Esophagus squamous epithelium (tissue), 4 donors: ENCODE measurements around the gene SCYGR7.

Source experiments
- POLR2A ChIP-seq, 4 donors: fragments of 450-650 bp; IDR thresholded peaks; one replicate each; pipeline ENCODE4 v1.6.1; 2017; ENCODE audit warnings: antibody characterized with exemption in 4 of 4, mild to moderate bottlenecking in 4 of 4, moderate library complexity in 3 of 4
- TF ChIP-seq, protein P1 (sequence below), 6 experiments: fragments of 450-650 bp in 4 of 6; fragments of 200-600 bp in 2 of 6; sonication (generic) in 2 of 6; IDR thresholded peaks; one replicate each; pipeline ENCODE4 v1.5.1; 2016 to 2019; ENCODE audit warnings: antibody characterized with exemption in 6 of 6, mild to moderate bottlenecking in 4 of 6, moderate library complexity in 4 of 6

DNA sequence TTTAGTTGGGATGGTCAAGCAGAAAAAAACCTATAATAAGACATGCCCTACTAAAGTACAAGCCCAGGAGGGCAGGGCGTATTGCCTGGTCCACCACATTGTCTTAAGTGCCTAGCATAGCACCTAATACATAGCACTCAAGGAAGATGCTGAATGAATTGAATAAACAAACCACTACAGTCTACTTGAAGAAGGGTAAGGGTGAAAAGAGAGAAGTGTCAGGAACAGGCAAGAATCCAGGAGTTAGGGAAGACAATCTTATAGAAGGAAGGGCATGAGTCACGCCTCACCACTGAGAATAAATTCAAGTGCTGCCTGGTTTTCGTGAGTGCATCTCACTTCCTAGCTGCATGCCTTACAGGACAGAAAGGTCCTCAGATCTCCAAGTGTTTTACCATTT, 24.2 kb upstream of the SCYGR7 start:
- TF ChIP-seq, protein P1, sequence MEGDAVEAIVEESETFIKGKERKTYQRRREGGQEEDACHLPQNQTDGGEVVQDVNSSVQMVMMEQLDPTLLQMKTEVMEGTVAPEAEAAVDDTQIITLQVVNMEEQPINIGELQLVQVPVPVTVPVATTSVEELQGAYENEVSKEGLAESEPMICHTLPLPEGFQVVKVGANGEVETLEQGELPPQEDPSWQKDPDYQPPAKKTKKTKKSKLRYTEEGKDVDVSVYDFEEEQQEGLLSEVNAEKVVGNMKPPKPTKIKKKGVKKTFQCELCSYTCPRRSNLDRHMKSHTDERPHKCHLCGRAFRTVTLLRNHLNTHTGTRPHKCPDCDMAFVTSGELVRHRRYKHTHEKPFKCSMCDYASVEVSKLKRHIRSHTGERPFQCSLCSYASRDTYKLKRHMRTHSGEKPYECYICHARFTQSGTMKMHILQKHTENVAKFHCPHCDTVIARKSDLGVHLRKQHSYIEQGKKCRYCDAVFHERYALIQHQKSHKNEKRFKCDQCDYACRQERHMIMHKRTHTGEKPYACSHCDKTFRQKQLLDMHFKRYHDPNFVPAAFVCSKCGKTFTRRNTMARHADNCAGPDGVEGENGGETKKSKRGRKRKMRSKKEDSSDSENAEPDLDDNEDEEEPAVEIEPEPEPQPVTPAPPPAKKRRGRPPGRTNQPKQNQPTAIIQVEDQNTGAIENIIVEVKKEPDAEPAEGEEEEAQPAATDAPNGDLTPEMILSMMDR (IDR thresholded peaks at IDR 0.05) = no peak
- no peak for TF ChIP-seq POLR2A (IDR thresholded peaks at IDR 0.05)
